ENCODE data around the gene MLEC.

Gene MLEC

GRCh38 chr12:120670667-120671066 lies 16.3 kb upstream of the MLEC start:
- H3K27me3 ChIP-seq (ENCODE audit: control insufficient read depth, low read length): peaks cover 14% of the 10 kb centered on the region; the same call in 1 of the 2 replicates
- H3F3A ChIP-seq (ENCODE audit: control insufficient read depth, insufficient read depth): no peaks in the 10 kb centered on the region
- no peak overlapping the region for H3K4me2 ChIP-seq (ENCODE audit: low read length)
- no peaks in the 10 kb centered on the region for H3K9me2 ChIP-seq (replicated peaks; ENCODE audit: control insufficient read depth, low read length)
- no peak overlapping the region for H3K4me3 ChIP-seq (ENCODE audit: low read length)
- H3K79me2 ChIP-seq (ENCODE audit: control insufficient read depth, low read length): no peaks in the 10 kb centered on the region
- no peak overlapping the region for H3K27ac ChIP-seq (ENCODE audit: low read depth, low read length)
- TF ChIP-seq, protein P1, sequence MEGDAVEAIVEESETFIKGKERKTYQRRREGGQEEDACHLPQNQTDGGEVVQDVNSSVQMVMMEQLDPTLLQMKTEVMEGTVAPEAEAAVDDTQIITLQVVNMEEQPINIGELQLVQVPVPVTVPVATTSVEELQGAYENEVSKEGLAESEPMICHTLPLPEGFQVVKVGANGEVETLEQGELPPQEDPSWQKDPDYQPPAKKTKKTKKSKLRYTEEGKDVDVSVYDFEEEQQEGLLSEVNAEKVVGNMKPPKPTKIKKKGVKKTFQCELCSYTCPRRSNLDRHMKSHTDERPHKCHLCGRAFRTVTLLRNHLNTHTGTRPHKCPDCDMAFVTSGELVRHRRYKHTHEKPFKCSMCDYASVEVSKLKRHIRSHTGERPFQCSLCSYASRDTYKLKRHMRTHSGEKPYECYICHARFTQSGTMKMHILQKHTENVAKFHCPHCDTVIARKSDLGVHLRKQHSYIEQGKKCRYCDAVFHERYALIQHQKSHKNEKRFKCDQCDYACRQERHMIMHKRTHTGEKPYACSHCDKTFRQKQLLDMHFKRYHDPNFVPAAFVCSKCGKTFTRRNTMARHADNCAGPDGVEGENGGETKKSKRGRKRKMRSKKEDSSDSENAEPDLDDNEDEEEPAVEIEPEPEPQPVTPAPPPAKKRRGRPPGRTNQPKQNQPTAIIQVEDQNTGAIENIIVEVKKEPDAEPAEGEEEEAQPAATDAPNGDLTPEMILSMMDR (IDR thresholded peaks at IDR 0.05; ENCODE audit: low read depth, low read length, poor library complexity, severe bottlenecking): no peak
- TF ChIP-seq EZH2phosphoT487 (IDR thresholded peaks at IDR 0.05; ENCODE audit: borderline replicate concordance, low read length): no peak
- H4K20me1 ChIP-seq (ENCODE audit: control insufficient read depth, insufficient read depth, low read depth, low read length): no peaks in the 10 kb centered on the region
- no peaks in the 10 kb centered on the region for H3K9me3 ChIP-seq (ENCODE audit: control insufficient read depth, insufficient read depth, low read length)
- no peaks in the 10 kb centered on the region for H3K36me3 ChIP-seq (ENCODE audit: control insufficient read depth, low read length)
- peaks cover 21% of the 10 kb centered on the region for H3K4me1 ChIP-seq (ENCODE audit: control insufficient read depth, low read length)

GRCh38 chr12:120674097-120674636 lies 12.8 kb upstream of the MLEC start:
- no peaks in the 10 kb centered on the region for H3K36me3 ChIP-seq (ENCODE audit: control insufficient read depth, low read length)
- no peaks in the 10 kb centered on the region for H3K9me2 ChIP-seq (replicated peaks; ENCODE audit: control insufficient read depth, low read length)
- no peak overlapping the region for H3K4me3 ChIP-seq (ENCODE audit: low read length)
- H3K4me1 ChIP-seq (ENCODE audit: control insufficient read depth, low read length): peaks cover 20% of the 10 kb centered on the region
- peaks cover 9% of the 10 kb centered on the region; the same call in 1 of the 2 replicates for H3K27me3 ChIP-seq (ENCODE audit: control insufficient read depth, low read length)
- TF ChIP-seq, protein P1 (IDR thresholded peaks at IDR 0.05; ENCODE audit: low read depth, low read length, poor library complexity, severe bottlenecking): no peak
- TF ChIP-seq EZH2phosphoT487 (IDR thresholded peaks at IDR 0.05; ENCODE audit: borderline replicate concordance, low read length): no peak
- no peak overlapping the region for H3K27ac ChIP-seq (ENCODE audit: low read depth, low read length)
- H3K79me2 ChIP-seq (ENCODE audit: control insufficient read depth, low read length): no peaks in the 10 kb centered on the region
- H4K20me1 ChIP-seq (ENCODE audit: control insufficient read depth, insufficient read depth, low read depth, low read length): no peaks in the 10 kb centered on the region
- no peaks in the 10 kb centered on the region for H3F3A ChIP-seq (ENCODE audit: control insufficient read depth, insufficient read depth)
- no peak overlapping the region for H3K4me2 ChIP-seq (ENCODE audit: low read length)
- no peaks in the 10 kb centered on the region for H3K9me3 ChIP-seq (ENCODE audit: control insufficient read depth, insufficient read depth, low read length)

- Histone ChIP-seq H3K4me2 (ENCODE audit: low read length) (no peak overlapping the region), H3K36me3 (ENCODE audit: control insufficient read depth, low read length) (no peaks in the 10 kb centered on the region), H3K9me3 (ENCODE audit: control insufficient read depth, insufficient read depth, low read length) (no peaks in the 10 kb centered on the region), H3K4me1 (ENCODE audit: control insufficient read depth, low read length) (peaks cover 16% of the 10 kb centered on the region), H4K20me1 (ENCODE audit: control insufficient read depth, insufficient read depth, low read depth, low read length) (no peaks in the 10 kb centered on the region), H3K27ac (ENCODE audit: low read depth, low read length) (no peak overlapping the region), H3F3A (ENCODE audit: control insufficient read depth, insufficient read depth) (peaks cover 2% of the 10 kb centered on the region; the same call in 1 of the 2 replicates), H3K27me3 (ENCODE audit: control insufficient read depth, low read length) (peaks cover 9% of the 10 kb centered on the region; the same call in 1 of the 2 replicates), H3K4me3 (ENCODE audit: low read length) (no peak overlapping the region), H3K79me2 (ENCODE audit: control insufficient read depth, low read length) (no peaks in the 10 kb centered on the region), H3K9me2 (replicated peaks; ENCODE audit: control insufficient read depth, low read length) (no peaks in the 10 kb centered on the region)
- TF ChIP-seq, protein P1 (IDR thresholded peaks at IDR 0.05; ENCODE audit: low read depth, low read length, poor library complexity, severe bottlenecking): no peak
- TF ChIP-seq EZH2phosphoT487 (IDR thresholded peaks at IDR 0.05; ENCODE audit: borderline replicate concordance, low read length): no peak
Observed at GRCh38 chr12:120677765-120678473, 9.0 kb upstream of the MLEC start.
